Breast epithelium (tissue), 3 donors: ENCODE results near the gene MCUB.

Experiments
- CTCF ChIP-seq, 3 donors: fragments of 450-650 bp; IDR thresholded peaks; one replicate each; pipeline ENCODE4 v1.5.1; 2016 to 2017; ENCODE audit warnings: antibody characterized with exemption in 3 of 3, mild to moderate bottlenecking in 3 of 3, moderate library complexity in 3 of 3
- POLR2A ChIP-seq: fragments of 450-650 bp; IDR thresholded peaks from one replicate; pipeline ENCODE4 v1.6.1; 2016; ENCODE audit warnings: antibody characterized with exemption, mild to moderate bottlenecking, moderate library complexity

DNA sequence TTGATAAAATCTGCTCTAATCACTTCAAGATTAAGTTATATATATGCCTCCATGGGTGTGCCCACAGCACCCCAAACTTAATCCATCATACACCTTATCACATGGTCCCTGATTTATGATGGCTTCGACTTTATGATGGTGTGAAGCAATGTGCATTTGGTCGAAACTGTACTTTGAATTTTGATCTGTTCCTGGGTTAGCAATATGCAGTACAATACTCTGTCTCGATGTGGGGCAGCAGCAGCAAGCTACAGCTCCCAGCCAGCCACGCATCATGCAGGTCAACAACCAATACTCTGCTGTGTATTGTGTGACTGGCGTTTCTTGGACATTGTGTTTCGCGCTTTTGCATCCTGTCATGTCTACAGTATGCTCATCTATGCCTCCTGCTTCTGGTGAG is 62.6 kb downstream of the MCUB start:
- TF ChIP-seq CTCF (IDR thresholded peaks at IDR 0.05) = no peak
- no peak for TF ChIP-seq POLR2A
